GM19238 (cell line): ENCODE results near the gene GRK1.
"Not testable (repeated sequence)": the region's sequence is repeated elsewhere in the genome, so short reads cannot be mapped to it uniquely, and the experiment has no call there.

Experiments used
- DNase-seq: peaks from one replicate; pipeline ENCODE4 v3.0.0; 2011; ENCODE audit warnings: low spot score; ENCODE audit not compliant: insufficient read length

GRK1 gene

GRCh38 chr13:113743366-113744195 is 76.6 kb downstream of the GRK1 start:
- DNase-seq: no peak

GRCh38 chr13:113744197-113745000 is 77.4 kb downstream of the GRK1 start:
- no peak for DNase-seq

GRCh38 chr13:113745059-113745458 is 78.0 kb downstream of the GRK1 start:
- DNase-seq: no peak

- DNase-seq: not testable (repeated sequence)
These were observed 78.6 kb downstream of the GRK1 start for GRCh38 chr13:113745500-113746142.

- no peak for DNase-seq
These were observed 79.1 kb downstream of the GRK1 start for GRCh38 chr13:113746143-113746525.

GRCh38 chr13:113746671-113747070 is 79.7 kb downstream of the GRK1 start:
- DNase-seq: no peak

- no peak for DNase-seq
These were observed 80.3 kb downstream of the GRK1 start for GRCh38 chr13:113747291-113747833.

- no peak for DNase-seq
These were observed 81.3 kb downstream of the GRK1 start for GRCh38 chr13:113748101-113748861.

- no peak for DNase-seq
These were observed 81.9 kb downstream of the GRK1 start for GRCh38 chr13:113748862-113749451.

- no peak for DNase-seq
These were observed 82.5 kb downstream of the GRK1 start for GRCh38 chr13:113749507-113749906.

GRCh38 chr13:113749967-113750366 is 82.9 kb downstream of the GRK1 start:
- no peak for DNase-seq

- DNase-seq: no peak
These were observed 83.8 kb downstream of the GRK1 start for GRCh38 chr13:113750554-113751399.

GRCh38 chr13:113751491-113751890 is 84.5 kb downstream of the GRK1 start:
- no peak for DNase-seq

- not testable (repeated sequence) for DNase-seq
These were observed 85.4 kb downstream of the GRK1 start for GRCh38 chr13:113752211-113752986.

GRCh38 chr13:113753171-113753570 is 86.2 kb downstream of the GRK1 start:
- no peak for DNase-seq

- no peak for DNase-seq
These were observed 87.2 kb downstream of the GRK1 start for GRCh38 chr13:113754242-113754641.

- DNase-seq: no peak
These were observed 87.7 kb downstream of the GRK1 start for GRCh38 chr13:113754691-113755090.

GRCh38 chr13:113756441-113757097 is 89.5 kb downstream of the GRK1 start:
- no peak for DNase-seq
